Right cardiac atrium (tissue), 5 donors: ENCODE results near the gene P2RY11. TPM values are rescaled to one million over a fixed set of nuclear protein-coding genes. Genes with fewer than 3 reads are reported as not detected.

Source experiments
- ATAC-seq, 2 donors: fragments of 200-7000 bp; cut with Tn5 transposase; one replicate each; pipeline versions ENCODE4 v1.8.0 to v1.9.1; 2020; ENCODE audit warnings: moderate library complexity in 2 of 2, mild to moderate bottlenecking in 1 of 2
- DNase-seq, 3 donors: peaks; one replicate each; pipeline ENCODE4 v3.0.0-alpha.2; 2020
- H3K27ac ChIP-seq: one replicate; pipeline ENCODE4 v1.5.1; 2013; ENCODE audit warnings: mild to moderate bottlenecking, low read length, control low read depth, moderate library complexity
- H3K27me3 ChIP-seq: one replicate; pipeline ENCODE4 v1.6.1; 2013; ENCODE audit not compliant: control insufficient read depth, insufficient read depth
- H3K4me1 ChIP-seq: one replicate; pipeline ENCODE4 v1.6.1; 2013; ENCODE audit warnings: low read length; ENCODE audit not compliant: control insufficient read depth, insufficient read depth
- H3K4me3 ChIP-seq: one replicate; pipeline ENCODE4 v1.5.1; 2013; ENCODE audit warnings: low read length, control low read depth
- H3K9me3 ChIP-seq: one replicate; pipeline ENCODE4 v1.6.1; 2013; ENCODE audit warnings: low read length; ENCODE audit not compliant: control insufficient read depth
- WGBS: extraction: QIAGEN DNeasy Blood & Tissue Kit; methylation state at CpG from one replicate; pipeline ENCODE4 v1.1.7; 2013; 5-methylcytosine and 5-hydroxymethylcytosine counted together
- intact Hi-C, 4 donors: fragments of 100-400 bp; cut with DNase I; formaldehyde crosslinking; loops; one replicate each; pipeline versions ENCODE4 v1.11.0 to v1.14.0; 2022 to 2023
- polyA plus RNA-seq: library from polyadenylated mRNA; stranded (reverse); fragments of 200-250 nt; gene quantifications from one replicate; pipeline ENCODE4 v1.2.3, GENCODE V29; 2013
- total RNA-seq, 4 donors: library from RNA; stranded (reverse); fragmentation: NEBNext Ultra II Directional; extraction: Animal tissue kit (Norgen Biotek cat#: 25700); gene quantifications; one replicate each; pipeline ENCODE4 v1.2.1, GENCODE V29; 2021
- donor health status: healthy with polysubstance abuse.
- donor health status: DM: no; HTN: yes; CAD: no.
- donor health status: DM: no; HTN: no; CAD: no.
- donor health status: DM: no; HTN: yes; CAD: no; lungs with severe emphysema.
- donor health status: DM: yes; HTN: yes; CAD: no.

The P2RY11 gene
- total and polyA plus RNA-seq, 5 donors = 2.9 to 6.6 (median 4.4) TPM

DNA sequence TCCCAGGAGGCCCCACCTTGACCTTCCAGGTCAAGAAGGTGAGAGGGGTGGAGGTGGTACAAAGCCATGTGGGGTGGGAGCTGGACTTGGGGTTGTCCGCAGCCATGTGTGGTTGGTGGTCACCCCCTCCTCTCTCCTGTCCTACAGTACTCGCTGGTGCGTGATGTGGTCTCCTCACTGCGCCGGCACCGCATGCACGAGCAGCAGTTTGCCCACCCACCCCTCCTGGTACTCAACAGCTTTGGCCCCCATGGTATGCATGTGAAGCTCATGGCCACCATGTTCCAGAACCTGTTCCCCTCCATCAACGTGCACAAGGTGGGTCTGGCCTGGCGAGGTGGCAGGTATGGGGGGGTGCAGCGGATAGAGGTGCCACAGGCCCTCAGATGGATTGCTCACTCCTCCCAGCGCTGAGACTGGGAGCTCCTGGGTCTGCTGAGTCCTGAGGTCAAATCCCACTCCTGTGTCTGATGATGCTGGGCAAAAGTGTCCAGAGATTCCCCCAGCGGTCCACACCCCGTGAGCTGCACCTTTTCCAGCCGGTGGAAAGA lies 3.6 kb upstream of the P2RY11 start:
- H3K27ac ChIP-seq = no peak overlapping the region
- ATAC-seq (no peak), DNase-seq (peak in 2 of 3 donors; percentile 30 to 48)
- H3K4me1 ChIP-seq = no peaks in the 10 kb centered on the region
- no peak overlapping the region for H3K4me3 ChIP-seq
- no peaks in the 10 kb centered on the region for H3K9me3 ChIP-seq
- 92% methylated on average over 14 of the region's 14 CpGs for WGBS
- no peaks in the 10 kb centered on the region for H3K27me3 ChIP-seq
- intact Hi-C loops = loop anchor here in 1 of 4 donors (10.0 kb wide), 1 partner anchor 127 kb away; the partner anchor contains the start of gene S1PR2

DNA sequence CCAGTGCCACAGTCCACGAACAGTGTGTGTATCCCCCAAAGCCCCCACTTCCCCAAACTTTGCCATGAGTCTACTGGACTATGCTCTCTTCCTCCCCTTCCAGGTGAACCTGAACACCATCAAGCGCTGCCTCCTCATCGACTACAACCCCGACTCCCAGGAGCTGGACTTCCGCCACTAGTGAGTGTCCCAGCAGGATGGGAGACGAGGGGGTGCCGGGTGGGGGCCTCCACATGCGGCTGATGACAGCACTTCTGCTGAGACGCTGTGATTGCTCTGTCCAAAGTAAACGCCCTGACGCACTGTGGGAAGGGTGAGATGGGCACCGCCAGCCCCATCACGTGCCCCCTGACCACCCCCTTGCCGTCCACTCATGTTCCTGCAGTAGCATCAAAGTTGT lies 2.0 kb upstream of the P2RY11 start:
- Histone ChIP-seq H3K27ac (no peak overlapping the region), H3K27me3 (no peaks in the 10 kb centered on the region), H3K4me1 (no peaks in the 10 kb centered on the region), H3K9me3 (no peaks in the 10 kb centered on the region), H3K4me3 (no peak overlapping the region)
- 86% methylated on average over 14 of the region's 14 CpGs for WGBS
- DNase-seq (peak in 1 of 3 donors; percentile 35), ATAC-seq (no peak)
- intact Hi-C loops = loop anchor here in 1 of 4 donors (10.0 kb wide), 1 partner anchor 125 kb away; the partner anchor contains the start of gene S1PR2

DNA sequence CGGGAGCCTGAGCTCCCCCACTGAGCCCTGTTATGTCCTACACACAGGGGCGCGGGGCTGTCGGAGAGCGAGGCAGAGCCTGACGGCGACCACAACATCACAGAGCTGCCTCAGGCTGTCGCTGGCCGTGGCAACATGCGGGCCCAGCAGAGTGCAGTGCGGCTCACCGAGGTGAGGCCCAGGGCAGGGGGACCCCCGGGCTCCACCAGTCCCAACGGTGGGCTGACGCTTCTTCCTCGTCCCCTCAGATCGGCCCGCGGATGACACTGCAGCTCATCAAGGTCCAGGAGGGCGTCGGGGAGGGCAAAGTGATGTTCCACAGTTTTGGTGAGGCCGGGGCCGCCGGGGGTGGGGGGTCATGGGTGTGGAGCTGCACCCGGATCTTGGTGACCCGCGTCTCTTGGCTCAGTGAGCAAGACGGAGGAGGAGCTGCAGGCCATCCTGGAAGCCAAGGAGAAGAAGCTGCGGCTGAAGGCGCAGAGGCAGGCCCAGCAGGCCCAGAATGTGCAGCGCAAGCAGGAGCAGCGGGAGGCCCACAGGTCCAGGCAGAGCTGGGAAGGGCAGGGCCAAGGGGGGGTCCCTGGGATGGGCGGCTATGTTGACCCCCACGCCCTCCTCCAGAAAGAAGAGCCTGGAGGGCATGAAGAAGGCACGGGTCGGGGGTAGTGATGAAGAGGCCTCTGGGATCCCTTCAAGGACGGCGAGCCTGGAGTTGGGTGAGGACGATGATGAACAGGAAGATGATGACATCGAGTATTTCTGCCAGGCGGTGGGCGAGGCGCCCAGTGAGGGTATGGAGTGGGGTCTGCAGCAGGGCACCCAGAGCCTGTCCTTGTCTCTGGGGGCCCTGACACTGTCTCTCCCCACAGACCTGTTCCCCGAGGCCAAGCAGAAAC lies 1.2 kb upstream of the P2RY11 start:
- DNase-seq (peak in 2 of 3 donors; percentile 51 to 71), ATAC-seq (no peak)
- intact Hi-C loops = no loop called here
- H3K9me3 ChIP-seq = no peaks in the 10 kb centered on the region
- WGBS = 91% methylated on average over 44 of the region's 44 CpGs
- H3K27me3 ChIP-seq = no peaks in the 10 kb centered on the region
- H3K4me1 ChIP-seq = no peaks in the 10 kb centered on the region
- no peak overlapping the region for H3K27ac ChIP-seq
- H3K4me3 ChIP-seq = no peak overlapping the region

DNA sequence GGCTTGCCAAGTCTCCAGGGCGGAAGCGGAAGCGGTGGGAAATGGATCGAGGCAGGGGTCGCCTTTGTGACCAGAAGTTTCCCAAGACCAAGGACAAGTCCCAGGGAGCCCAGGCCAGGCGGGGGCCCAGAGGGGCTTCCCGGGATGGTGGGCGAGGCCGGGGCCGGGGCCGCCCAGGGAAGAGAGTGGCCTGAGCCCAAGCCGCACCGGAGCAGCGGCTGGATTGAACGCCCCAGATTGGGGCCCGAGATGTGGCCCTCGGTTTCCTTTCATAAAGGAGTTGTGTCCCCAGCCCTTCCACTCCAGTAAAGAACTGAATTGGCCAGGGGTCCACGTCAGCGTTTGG lies 548 bp upstream of the P2RY11 start:
- Histone ChIP-seq H3K27ac (no peak overlapping the region), H3K27me3 (no peaks in the 10 kb centered on the region), H3K4me3 (no peak overlapping the region), H3K4me1 (no peaks in the 10 kb centered on the region), H3K9me3 (no peaks in the 10 kb centered on the region)
- ATAC-seq (no peak), DNase-seq (peak in 1 of 3 donors; percentile 59)
- WGBS = 90% methylated on average over 19 of the region's 19 CpGs
- intact Hi-C loops = no loop called here

DNA sequence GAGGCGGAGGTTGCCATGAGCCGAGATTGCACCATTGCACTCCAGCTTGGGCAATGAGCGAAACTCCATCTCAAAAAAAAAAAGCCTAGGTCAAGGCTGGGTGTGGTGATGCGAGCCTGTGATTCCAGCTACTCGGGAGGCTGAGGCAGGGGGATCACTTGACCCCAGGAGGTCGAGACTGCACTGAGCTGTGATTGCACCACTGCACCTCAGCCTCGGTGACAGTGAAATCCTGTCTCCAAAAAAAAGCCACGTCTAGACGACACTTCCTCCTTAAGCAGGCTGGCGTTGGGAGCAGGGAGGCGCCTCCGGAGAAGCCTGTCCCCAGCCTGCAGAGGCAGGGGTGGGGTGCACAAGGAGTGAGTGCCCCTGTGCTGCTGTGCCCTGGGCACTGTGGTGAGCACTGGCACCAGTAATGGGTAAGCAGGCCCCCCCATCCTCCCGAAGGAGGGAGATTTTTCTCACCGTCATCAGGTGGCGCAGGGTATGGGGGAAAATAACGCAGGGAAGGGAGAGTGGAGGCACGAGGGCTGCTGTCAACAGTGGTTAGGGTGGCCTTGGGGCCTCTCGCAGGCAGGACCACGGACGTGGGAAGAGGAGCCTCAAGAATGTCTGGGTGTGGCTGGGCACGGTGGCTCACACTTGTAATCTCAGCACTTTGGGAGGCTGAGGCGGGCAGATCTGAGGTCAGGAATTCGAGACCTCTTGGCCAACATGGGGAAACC lies 706 bp downstream of the P2RY11 start:
- peak; percentile 32 to 68 (median 60) for DNase-seq

DNA sequence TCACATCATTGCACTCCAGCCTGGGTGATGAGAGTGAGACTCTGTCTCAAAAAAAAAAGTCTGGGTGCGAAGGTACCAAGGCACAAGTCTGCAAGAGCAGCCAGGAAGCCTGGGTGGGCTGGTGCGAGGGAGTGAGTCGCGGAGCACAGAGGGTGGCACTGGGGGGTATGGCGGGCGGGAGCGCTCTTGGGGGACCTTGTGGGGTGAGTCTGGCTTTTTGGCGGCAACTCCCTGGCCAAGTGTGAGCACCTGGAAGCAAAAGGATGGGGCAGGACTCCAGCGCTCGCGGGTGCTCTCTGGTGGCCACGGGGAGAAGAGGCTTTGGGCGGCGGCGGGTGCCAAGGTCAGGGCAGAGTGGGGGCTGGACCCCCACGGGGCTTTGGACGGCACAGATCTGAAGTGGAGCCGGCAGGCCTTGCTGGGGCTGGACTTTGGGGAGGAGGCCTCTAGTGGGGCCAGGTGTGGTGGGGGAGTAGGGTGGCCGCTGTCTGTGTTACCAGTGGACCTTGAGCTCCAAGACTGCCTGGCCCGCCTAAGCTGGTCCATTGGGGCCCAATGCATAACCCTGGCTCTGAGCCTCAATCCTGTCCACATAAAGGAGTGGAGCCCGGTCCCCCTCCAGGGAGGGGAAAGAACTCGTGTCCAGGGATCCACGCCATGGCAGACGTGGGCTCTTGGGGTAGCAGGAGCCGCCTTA lies 1.6 kb downstream of the P2RY11 start:
- Histone ChIP-seq H3K27me3 (no peaks in the 10 kb centered on the region), H3K4me1 (no peaks in the 10 kb centered on the region), H3K9me3 (no peaks in the 10 kb centered on the region), H3K27ac (no peak overlapping the region), H3K4me3 (no peak overlapping the region)
- WGBS = 23% methylated on average over 25 of the region's 25 CpGs
- intact Hi-C loops = no loop called here
- peak; percentile 52 to 84 (median 76) for DNase-seq
- ATAC-seq = peak; percentile 14 to 20

More for the DNA sequence above, 706 bp downstream of the P2RY11 start:
- ATAC-seq = peak in 1 of 2 donors; percentile 4
- intact Hi-C loops = no loop called here
- WGBS = 46% methylated on average over 23 of the region's 23 CpGs
- no peaks in the 10 kb centered on the region for H3K9me3 ChIP-seq
- H3K4me3 ChIP-seq = no peak overlapping the region
- H3K4me1 ChIP-seq = no peaks in the 10 kb centered on the region
- no peak overlapping the region for H3K27ac ChIP-seq
- no peaks in the 10 kb centered on the region for H3K27me3 ChIP-seq

DNA sequence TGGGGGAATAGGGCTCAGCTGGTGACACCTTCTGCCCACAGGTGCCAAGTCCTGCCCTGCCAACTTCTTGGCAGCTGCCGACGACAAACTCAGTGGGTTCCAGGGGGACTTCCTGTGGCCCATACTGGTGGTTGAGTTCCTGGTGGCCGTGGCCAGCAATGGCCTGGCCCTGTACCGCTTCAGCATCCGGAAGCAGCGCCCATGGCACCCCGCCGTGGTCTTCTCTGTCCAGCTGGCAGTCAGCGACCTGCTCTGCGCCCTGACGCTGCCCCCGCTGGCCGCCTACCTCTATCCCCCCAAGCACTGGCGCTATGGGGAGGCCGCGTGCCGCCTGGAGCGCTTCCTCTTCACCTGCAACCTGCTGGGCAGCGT lies 2.1 kb downstream of the P2RY11 start:
- Histone ChIP-seq H3K4me1 (no peaks in the 10 kb centered on the region), H3K27me3 (no peaks in the 10 kb centered on the region)
- ATAC-seq = peak in 1 of 2 donors; percentile 4

DNA sequence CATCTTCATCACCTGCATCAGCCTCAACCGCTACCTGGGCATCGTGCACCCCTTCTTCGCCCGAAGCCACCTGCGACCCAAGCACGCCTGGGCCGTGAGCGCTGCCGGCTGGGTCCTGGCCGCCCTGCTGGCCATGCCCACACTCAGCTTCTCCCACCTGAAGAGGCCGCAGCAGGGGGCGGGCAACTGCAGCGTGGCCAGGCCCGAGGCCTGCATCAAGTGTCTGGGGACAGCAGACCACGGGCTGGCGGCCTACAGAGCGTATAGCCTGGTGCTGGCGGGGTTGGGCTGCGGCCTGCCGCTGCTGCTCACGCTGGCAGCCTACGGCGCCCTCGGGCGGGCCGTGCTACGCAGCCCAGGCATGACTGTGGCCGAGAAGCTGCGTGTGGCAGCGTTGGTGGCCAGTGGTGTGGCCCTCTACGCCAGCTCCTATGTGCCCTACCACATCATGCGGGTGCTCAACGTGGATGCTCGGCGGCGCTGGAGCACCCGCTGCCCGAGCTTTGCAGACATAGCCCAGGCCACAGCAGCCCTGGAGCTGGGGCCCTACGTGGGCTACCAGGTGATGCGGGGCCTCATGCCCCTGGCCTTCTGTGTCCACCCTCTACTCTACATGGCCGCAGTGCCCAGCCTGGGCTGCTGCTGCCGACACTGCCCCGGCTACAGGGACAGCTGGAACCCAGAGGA lies 2.6 kb downstream of the P2RY11 start:
- WGBS = 88% methylated on average over 43 of the region's 43 CpGs
- peak in 1 of 3 donors; percentile 64 for DNase-seq
- Histone ChIP-seq H3K4me3 (no peak overlapping the region), H3K4me1 (peaks cover 5% of the 10 kb centered on the region), H3K9me3 (no peaks in the 10 kb centered on the region), H3K27ac (no peak overlapping the region), H3K27me3 (no peaks in the 10 kb centered on the region)
- intact Hi-C loops = no loop called here
- peak; percentile 1 to 5 for ATAC-seq

More for the DNA sequence above, 2.1 kb downstream of the P2RY11 start:
- intact Hi-C loops = no loop called here
- Histone ChIP-seq H3K9me3 (no peaks in the 10 kb centered on the region), H3K27ac (no peak overlapping the region), H3K4me3 (no peak overlapping the region)
- 66% methylated on average over 19 of the region's 19 CpGs for WGBS
- peak in 2 of 3 donors; percentile 26 to 50 for DNase-seq

DNA sequence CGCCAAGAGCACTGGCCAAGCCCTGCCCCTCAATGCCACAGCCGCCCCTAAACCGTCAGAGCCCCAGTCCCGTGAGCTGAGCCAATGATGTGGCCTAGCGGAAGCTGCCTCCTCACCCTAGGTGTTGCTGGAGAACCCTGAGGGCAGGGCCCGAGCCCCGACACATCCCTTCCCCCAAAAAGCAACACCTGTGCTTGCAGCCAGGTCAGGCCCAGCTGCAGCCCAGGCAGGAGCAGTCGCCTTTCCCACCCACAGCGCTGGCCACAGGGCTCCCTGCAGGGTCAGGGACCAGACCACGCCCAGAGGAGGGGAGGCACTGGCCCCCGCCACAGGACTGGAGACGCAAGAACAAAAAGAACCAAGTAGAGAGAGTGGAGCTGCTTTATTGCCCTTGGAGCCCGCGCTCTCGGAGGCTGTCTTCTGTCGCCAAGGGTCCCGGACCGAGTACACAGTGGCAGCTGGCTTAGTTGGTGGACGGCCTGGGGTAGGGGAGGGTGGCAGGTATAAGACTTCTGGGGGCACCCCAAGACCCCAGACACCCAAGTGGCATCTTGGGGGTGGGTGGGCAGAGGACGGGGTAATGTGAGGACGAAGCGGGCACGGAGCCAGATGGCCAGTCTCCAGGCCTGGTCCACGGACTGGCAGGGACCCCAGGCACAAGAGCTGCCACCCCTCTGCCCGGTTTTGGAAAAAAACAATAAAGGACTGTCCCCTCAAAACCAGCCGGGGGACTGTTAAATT lies 3.3 kb downstream of the P2RY11 start:
- 78% methylated on average over 26 of the region's 26 CpGs for WGBS
- Histone ChIP-seq H3K27ac (no peak overlapping the region), H3K27me3 (no peaks in the 10 kb centered on the region), H3K9me3 (no peaks in the 10 kb centered on the region), H3K4me1 (peaks cover 5% of the 10 kb centered on the region), H3K4me3 (no peak overlapping the region)
- peak; percentile 33 to 64 (median 64) for DNase-seq
- intact Hi-C loops = no loop called here
- ATAC-seq = no peak
